ENCODE data around the gene XYLT2. TPM values are rescaled to one million over a fixed set of nuclear protein-coding genes. Genes with fewer than 3 reads are reported as not detected.
"Not testable (repeated sequence)": the region's sequence is repeated elsewhere in the genome, so short reads cannot be mapped to it uniquely, and the experiment has no call there.

XYLT2 gene
- total and polyA plus RNA-seq, 2 donors (not counting 3 experiments of a cell fraction or from before 2014, with no cell fraction given): 19.1 to 26.6 TPM

DNA sequence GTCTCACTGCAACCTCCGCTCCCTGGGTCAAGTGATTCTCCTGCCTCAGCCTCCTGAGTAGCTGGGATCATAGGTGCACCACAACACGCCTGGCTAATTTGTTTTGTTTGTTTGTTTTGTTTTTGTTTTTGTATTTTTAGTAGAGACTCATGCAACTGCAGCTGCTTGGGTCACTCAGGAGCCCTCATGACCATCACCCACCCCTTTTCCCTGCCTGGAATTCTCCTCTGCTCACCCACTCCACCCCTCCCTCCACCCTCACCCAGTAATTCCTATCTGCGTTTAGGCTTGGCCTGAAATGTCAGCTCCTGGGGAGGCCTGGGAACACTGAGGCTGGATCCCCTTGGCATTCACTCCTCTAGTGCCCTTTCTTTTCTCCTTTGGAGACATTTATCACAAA, 46.1 kb upstream of the XYLT2 start:
- Histone ChIP-seq H3K9ac (replicated peaks; ENCODE audit: extremely low read depth, insufficient read depth, low read length) (no peak overlapping the region), H3K4me1 (ENCODE audit: control insufficient read depth, extremely low read depth, insufficient read depth, low read length) (no peaks in the 10 kb centered on the region), H3K36me3 (ENCODE audit: control insufficient read depth in 2 of 2, extremely low read depth in 1 of 2, insufficient read depth in 2 of 2, low read length in 2 of 2) (no peaks in the 10 kb centered on the region), H3K9me1 (replicated peaks; ENCODE audit: control insufficient read depth, extremely low read depth, insufficient read depth, low read length) (no peaks in the 10 kb centered on the region), H3K4me2 (ENCODE audit: insufficient read depth, low read length) (no peak overlapping the region), H3K4me3 (replicated peaks in 1 of 3; ENCODE audit: insufficient read depth in 1 of 3, low read depth in 1 of 3, low read length in 3 of 3) (no peak overlapping the region), H3K9me3 (replicated peaks; ENCODE audit: control insufficient read depth, insufficient read depth, low read length) (no peaks in the 10 kb centered on the region), H3K27me3 (ENCODE audit: control insufficient read depth in 2 of 2, insufficient read depth in 2 of 2, low read length in 2 of 2) (peaks cover 4 to 6% of the 10 kb centered on the region in 2 experiments), H3K79me2 (ENCODE audit: control insufficient read depth, insufficient read depth, low read length) (no peaks in the 10 kb centered on the region), H2AFZ (ENCODE audit: low read depth, low read length) (no peak overlapping the region), H3K27ac (ENCODE audit: insufficient read depth, low read depth, low read length) (no peak overlapping the region), H4K20me1 (replicated peaks; ENCODE audit: control insufficient read depth, extremely low read depth, insufficient read depth, low read length) (no peaks in the 10 kb centered on the region)
- DNase-seq (ENCODE audit: low read depth, low spot score): no peak
- no TSS peak for BruUV-seq (replicated peaks)
- intact Hi-C loops (cut with micrococcal nuclease): no loop called here
- no peak for FAIRE-seq
- CTCF ChIA-PET: interaction anchor here (4.6 to 11.7 kb wide), 4 partner anchors 99 to 131 kb away, joined by 22 to 390 read pairs (median 57); partner anchors contain the start of gene COL1A1
- POLR2A ChIA-PET: no interaction called here
- TF ChIP-seq MYC (IDR thresholded peaks at IDR 0.05; ENCODE audit: low read depth, low read length): no peak
- TF ChIP-seq FOS (IDR thresholded peaks at IDR 0.05; ENCODE audit: borderline replicate concordance, insufficient read depth, low read length): no peak
- no peak for TF ChIP-seq GATA2 (IDR thresholded peaks at IDR 0.05; ENCODE audit: insufficient read depth, insufficient read length, low read depth, low read length)
- TF ChIP-seq POLR2AphosphoS5 (IDR thresholded peaks at IDR 0.05; ENCODE audit: insufficient read depth, low read depth, low read length): no peak
- TF ChIP-seq, protein P1, sequence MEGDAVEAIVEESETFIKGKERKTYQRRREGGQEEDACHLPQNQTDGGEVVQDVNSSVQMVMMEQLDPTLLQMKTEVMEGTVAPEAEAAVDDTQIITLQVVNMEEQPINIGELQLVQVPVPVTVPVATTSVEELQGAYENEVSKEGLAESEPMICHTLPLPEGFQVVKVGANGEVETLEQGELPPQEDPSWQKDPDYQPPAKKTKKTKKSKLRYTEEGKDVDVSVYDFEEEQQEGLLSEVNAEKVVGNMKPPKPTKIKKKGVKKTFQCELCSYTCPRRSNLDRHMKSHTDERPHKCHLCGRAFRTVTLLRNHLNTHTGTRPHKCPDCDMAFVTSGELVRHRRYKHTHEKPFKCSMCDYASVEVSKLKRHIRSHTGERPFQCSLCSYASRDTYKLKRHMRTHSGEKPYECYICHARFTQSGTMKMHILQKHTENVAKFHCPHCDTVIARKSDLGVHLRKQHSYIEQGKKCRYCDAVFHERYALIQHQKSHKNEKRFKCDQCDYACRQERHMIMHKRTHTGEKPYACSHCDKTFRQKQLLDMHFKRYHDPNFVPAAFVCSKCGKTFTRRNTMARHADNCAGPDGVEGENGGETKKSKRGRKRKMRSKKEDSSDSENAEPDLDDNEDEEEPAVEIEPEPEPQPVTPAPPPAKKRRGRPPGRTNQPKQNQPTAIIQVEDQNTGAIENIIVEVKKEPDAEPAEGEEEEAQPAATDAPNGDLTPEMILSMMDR (IDR thresholded peaks at IDR 0.05; ENCODE audit: extremely low read depth in 1 of 2, insufficient read depth in 1 of 2, low read depth in 1 of 2, low read length in 2 of 2): no peak
- no peak for TF ChIP-seq JUN (IDR thresholded peaks at IDR 0.05; ENCODE audit: borderline replicate concordance, insufficient read depth, insufficient read length, low read depth)
- no peak for TF ChIP-seq POLR2A (IDR thresholded peaks at IDR 0.05; ENCODE audit: low read depth, low read length)
- TF ChIP-seq EZH2 (IDR thresholded peaks at IDR 0.05; ENCODE audit: borderline replicate concordance, low read depth, low read length, severe bottlenecking): no peak
- TF ChIP-seq, protein P2, sequence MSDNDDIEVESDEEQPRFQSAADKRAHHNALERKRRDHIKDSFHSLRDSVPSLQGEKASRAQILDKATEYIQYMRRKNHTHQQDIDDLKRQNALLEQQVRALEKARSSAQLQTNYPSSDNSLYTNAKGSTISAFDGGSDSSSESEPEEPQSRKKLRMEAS (IDR thresholded peaks at IDR 0.05; ENCODE audit: insufficient read depth, insufficient read length): no peak
- dilution Hi-C loops (cut with MboI; ENCODE audit: extremely low pct_ligation_motif_present, low sequenced_read_pairs): no loop called here

DNA sequence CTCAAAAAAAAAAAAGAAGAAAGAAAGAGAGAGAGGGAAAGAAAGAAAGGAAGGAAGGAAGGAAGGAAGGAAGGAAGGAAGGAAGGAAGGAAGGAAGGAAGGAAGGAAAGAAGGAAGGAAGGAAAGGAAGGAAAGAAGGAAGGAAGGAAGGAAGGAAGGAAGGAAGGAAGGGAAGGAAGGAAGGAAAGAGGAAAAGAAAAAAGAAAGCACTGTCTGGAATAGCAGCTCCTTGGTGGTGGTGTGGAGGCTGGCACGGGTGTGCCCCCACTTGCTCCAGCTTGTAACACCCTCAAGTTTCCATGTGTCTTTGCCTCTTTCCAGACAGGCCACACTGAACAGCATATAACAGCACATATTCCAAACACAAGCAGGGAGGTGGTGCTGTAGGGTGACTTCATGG, 45.1 kb upstream of the XYLT2 start:
- H2AFZ ChIP-seq (ENCODE audit: low read depth, low read length); H3K79me2 ChIP-seq (ENCODE audit: control insufficient read depth, insufficient read depth, low read length); intact Hi-C loops (cut with micrococcal nuclease); dilution Hi-C loops (cut with MboI; ENCODE audit: extremely low pct_ligation_motif_present, low sequenced_read_pairs); H3K4me2 ChIP-seq (ENCODE audit: insufficient read depth, low read length); H4K20me1 ChIP-seq (replicated peaks; ENCODE audit: control insufficient read depth, extremely low read depth, insufficient read depth, low read length); BruUV-seq (replicated peaks); FAIRE-seq; H3K27ac ChIP-seq (ENCODE audit: insufficient read depth, low read depth, low read length); H3K4me1 ChIP-seq (ENCODE audit: control insufficient read depth, extremely low read depth, insufficient read depth, low read length); POLR2A ChIA-PET; H3K9me1 ChIP-seq (replicated peaks; ENCODE audit: control insufficient read depth, extremely low read depth, insufficient read depth, low read length); H3K36me3 ChIP-seq (ENCODE audit: control insufficient read depth in 2 of 2, extremely low read depth in 1 of 2, insufficient read depth in 2 of 2, low read length in 2 of 2); DNase-seq (ENCODE audit: low read depth, low spot score); H3K4me3 ChIP-seq (replicated peaks in 1 of 3; ENCODE audit: insufficient read depth in 1 of 3, low read depth in 1 of 3, low read length in 3 of 3); H3K9me3 ChIP-seq (replicated peaks; ENCODE audit: control insufficient read depth, insufficient read depth, low read length); H3K9ac ChIP-seq (replicated peaks; ENCODE audit: extremely low read depth, insufficient read depth, low read length): not testable (repeated sequence)
- CTCF ChIA-PET: interaction anchor here (0.7 to 9.6 kb wide), 4 partner anchors 101 to 184 kb away, joined by 3 to 65 read pairs (median 36); no protein-coding TSS in a partner anchor
- H3K27me3 ChIP-seq (ENCODE audit: control insufficient read depth in 2 of 2, insufficient read depth in 2 of 2, low read length in 2 of 2): peaks cover 8 to 10% of the 10 kb centered on the region in 2 experiments
